ENCODE measurements around the gene SYT12. TPM values are rescaled to one million over a fixed set of nuclear protein-coding genes. Genes with fewer than 3 reads are reported as not detected.
A peak's percentile ranks its signal among the peaks of the same experiment; 100 is the strongest.

The SYT12 gene
- total and polyA plus RNA-seq, 4 donors = 0.47 to 12.1 (median 1.4) TPM

- H3K4me3 ChIP-seq (ENCODE audit: low read depth in 1 of 3, low read length in 3 of 3) = no peak overlapping the region
- H3K9ac ChIP-seq (ENCODE audit: low read depth in 1 of 2, low read length in 2 of 2) = no peak overlapping the region
- 47% methylated on average over 12 of the region's 12 CpGs for WGBS
- H3K27me3 ChIP-seq (ENCODE audit: control insufficient read depth in 4 of 4, insufficient read depth in 4 of 4, low read length in 3 of 4) = no peaks in the 10 kb centered on the region
- peaks cover 0 to 2% (median 0%) of the 10 kb centered on the region in 4 donors for H3K36me3 ChIP-seq (ENCODE audit: control insufficient read depth in 4 of 4, insufficient read depth in 3 of 4, low read depth in 1 of 4, low read length in 3 of 4)
- H3K9me3 ChIP-seq (ENCODE audit: control insufficient read depth in 4 of 4, low read length in 3 of 4) = no peaks in the 10 kb centered on the region
- peaks cover 7 to 44% (median 26%) of the 10 kb centered on the region in 4 donors for H3K4me1 ChIP-seq (ENCODE audit: control insufficient read depth in 4 of 4, insufficient read depth in 4 of 4, low read length in 3 of 4)
- TF ChIP-seq ZBTB33 (IDR thresholded peaks at IDR 0.05) (no peak), FOXA1 (IDR thresholded peaks at IDR 0.05) (peak; percentile 57), GABPA (IDR thresholded peaks at IDR 0.05 in 1 of 2, conservative IDR thresholded peaks at IDR 0.05 in 1 of 2) (peak in 1 of 2 donors; percentile 34), SP1 (IDR thresholded peaks at IDR 0.05) (peak; percentile 62), REST (IDR thresholded peaks at IDR 0.05) (no peak), RXRA (IDR thresholded peaks at IDR 0.05) (peak; percentile 72 to 95), ATF3 (IDR thresholded peaks at IDR 0.05) (no peak), YY1 (IDR thresholded peaks at IDR 0.05) (peak; percentile 81), EGR1 (IDR thresholded peaks at IDR 0.05; ENCODE audit: low read depth in 2 of 2) (peak in 1 of 2 donors; percentile 72), FOXA2 (IDR thresholded peaks at IDR 0.05) (peak; percentile 64), NR2F2 (IDR thresholded peaks at IDR 0.05) (no peak), HNF4G (IDR thresholded peaks at IDR 0.05) (no peak), RAD21 (IDR thresholded peaks at IDR 0.05) (peak; percentile 33 to 42), JUND (IDR thresholded peaks at IDR 0.05) (peak in 1 of 2 donors; percentile 15), TAF1 (conservative IDR thresholded peaks at IDR 0.05) (no peak), CTCF (IDR thresholded peaks at IDR 0.05; ENCODE audit: low read depth, low read length, missing input control) (no peak), MAX (IDR thresholded peaks at IDR 0.05) (peak; percentile 96), HNF4A (conservative IDR thresholded peaks at IDR 0.05) (peak; percentile 24 to 85)
- no peak for DNase-seq (ENCODE audit: low spot score)
- H3K27ac ChIP-seq (ENCODE audit: low read depth in 1 of 2, low read length in 2 of 2) = peak overlapping the region; percentile 76 to 93
Observed at GRCh38 chr11:67027483-67027930, 4.6 kb downstream of the SYT12 start.
